NCI-H526 treated with DMSO at 0.1 percent for 48 hours (cell line): ENCODE measurements around the gene VWCE.

Experiments
- DNase-seq: peaks from one replicate; lab custom pipeline; 2025; lab: John Stamatoyannopoulos, UW

VWCE gene, protein sequence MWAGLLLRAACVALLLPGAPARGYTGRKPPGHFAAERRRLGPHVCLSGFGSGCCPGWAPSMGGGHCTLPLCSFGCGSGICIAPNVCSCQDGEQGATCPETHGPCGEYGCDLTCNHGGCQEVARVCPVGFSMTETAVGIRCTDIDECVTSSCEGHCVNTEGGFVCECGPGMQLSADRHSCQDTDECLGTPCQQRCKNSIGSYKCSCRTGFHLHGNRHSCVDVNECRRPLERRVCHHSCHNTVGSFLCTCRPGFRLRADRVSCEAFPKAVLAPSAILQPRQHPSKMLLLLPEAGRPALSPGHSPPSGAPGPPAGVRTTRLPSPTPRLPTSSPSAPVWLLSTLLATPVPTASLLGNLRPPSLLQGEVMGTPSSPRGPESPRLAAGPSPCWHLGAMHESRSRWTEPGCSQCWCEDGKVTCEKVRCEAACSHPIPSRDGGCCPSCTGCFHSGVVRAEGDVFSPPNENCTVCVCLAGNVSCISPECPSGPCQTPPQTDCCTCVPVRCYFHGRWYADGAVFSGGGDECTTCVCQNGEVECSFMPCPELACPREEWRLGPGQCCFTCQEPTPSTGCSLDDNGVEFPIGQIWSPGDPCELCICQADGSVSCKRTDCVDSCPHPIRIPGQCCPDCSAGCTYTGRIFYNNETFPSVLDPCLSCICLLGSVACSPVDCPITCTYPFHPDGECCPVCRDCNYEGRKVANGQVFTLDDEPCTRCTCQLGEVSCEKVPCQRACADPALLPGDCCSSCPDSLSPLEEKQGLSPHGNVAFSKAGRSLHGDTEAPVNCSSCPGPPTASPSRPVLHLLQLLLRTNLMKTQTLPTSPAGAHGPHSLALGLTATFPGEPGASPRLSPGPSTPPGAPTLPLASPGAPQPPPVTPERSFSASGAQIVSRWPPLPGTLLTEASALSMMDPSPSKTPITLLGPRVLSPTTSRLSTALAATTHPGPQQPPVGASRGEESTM

DNA sequence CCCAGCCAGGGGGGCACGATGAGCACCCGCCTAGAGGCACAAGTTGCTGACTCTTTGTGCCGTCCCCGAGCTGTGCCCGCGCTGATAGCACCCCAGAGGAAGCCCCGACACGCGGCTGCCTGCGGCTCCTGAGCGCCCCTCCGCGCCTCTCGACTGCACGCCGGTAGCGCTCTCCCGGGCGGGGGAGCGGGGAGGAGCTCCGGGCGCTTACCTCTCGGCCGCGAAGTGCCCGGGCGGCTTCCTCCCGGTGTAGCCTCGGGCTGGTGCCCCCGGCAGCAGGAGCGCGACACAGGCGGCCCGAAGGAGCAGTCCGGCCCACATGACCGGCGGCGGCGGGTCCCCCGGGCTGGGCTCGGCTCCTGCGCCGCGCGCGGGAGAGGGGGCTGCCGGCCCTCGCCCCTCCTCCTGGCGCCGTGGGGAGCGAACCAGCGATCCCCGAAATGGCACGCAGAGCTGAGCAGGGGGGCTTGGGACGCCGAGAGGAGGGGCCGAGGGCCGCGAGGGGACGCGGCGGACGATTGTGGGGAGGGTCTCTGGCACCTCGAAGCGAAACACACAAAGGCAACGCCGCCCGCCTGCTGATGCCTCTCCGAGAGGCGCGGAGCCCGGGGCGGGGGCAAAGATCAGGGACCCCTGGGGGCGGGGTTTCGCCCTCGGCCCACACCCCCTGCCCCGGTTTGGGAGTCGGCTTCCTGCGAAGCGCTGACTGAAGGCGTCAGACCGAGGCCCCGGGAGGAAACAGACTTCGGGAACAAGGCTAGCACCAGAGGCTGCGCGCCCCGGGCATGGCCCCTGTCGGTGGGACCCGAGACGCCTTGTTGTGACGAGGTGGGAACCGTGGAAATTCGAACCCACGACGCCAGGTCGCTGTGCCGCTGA lies at the start of gene VWCE:
Gene VWCE (minus strand): TSS at position 600 of the 879 bp plus-strand sequence. CDS start 279 bp downstream, at position 321.
- peak; percentile 84 for DNase-seq

- no peak for DNase-seq
Measured at GRCh38 chr11:61343792-61344745, 49.0 kb upstream of the VWCE start.

GRCh38 chr11:61342207-61342803 lies 47.2 kb upstream of the VWCE start:
- no peak for DNase-seq

- DNase-seq: no peak
Measured at GRCh38 chr11:61341706-61342105, 46.6 kb upstream of the VWCE start.

GRCh38 chr11:61340979-61341378 lies 45.9 kb upstream of the VWCE start:
- no peak for DNase-seq

DNA sequence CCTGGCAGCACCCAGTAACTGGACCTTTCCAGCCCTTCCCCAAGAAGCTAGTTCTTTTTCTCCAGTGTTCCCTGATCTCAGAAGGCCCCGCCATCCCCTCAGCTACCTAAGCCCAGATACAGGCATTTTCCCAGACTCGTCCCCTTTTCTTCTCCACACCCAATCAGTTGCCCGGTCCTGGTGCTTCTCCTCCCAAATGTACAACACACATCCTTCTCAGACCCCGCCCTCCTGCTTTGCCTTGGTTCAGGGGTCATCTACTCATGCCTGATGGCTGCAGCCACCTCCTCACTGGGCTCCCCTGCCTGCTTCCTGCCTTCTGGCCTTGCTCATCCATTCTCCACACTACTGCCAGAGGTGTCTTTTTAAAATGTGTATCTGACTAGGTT lies 44.4 kb upstream of the VWCE start:
- no peak for DNase-seq

GRCh38 chr11:61338783-61339489 lies 43.8 kb upstream of the VWCE start:
- no peak for DNase-seq

DNA sequence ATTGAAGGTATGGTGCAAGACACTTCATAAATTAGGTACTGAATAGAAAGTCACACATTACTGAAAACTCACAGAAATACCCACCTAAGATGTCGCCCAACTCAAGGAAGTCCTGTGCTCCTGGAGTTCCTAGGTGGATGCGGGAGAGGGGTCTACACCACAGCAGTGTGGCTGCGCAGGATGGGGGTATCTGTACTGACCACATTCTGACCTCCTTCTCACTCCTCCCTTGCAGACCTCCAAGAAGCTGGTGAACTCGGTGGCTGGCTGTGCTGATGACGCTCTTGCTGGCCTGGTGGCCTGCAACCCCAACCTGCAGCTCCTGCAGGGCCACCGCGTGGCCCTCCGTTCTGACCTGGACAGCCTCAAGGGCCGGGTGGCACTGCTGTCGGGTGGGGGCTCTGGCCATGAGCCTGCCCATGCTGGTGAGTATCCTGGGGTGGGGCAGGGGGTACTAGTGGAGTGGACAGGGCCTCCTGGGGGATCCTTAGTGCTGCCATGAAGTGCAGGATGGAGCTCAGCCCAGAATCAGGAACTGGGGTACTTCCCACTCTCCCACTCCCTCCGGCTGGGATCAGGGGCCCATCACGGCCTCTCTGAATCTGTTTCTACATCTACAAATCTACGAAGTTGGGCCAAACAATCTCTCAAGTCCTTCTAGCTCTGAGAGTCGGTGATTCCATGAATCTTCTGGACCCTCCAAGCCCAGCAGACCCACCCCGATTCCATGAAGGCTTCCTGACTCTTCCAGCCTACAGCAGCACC lies 42.8 kb upstream of the VWCE start:
- DNase-seq: no peak

- DNase-seq: peak; percentile 75
Measured at GRCh38 chr11:61336171-61336935, 41.2 kb upstream of the VWCE start.

- DNase-seq: no peak
Measured at GRCh38 chr11:61335355-61335710, 40.2 kb upstream of the VWCE start.

DNA sequence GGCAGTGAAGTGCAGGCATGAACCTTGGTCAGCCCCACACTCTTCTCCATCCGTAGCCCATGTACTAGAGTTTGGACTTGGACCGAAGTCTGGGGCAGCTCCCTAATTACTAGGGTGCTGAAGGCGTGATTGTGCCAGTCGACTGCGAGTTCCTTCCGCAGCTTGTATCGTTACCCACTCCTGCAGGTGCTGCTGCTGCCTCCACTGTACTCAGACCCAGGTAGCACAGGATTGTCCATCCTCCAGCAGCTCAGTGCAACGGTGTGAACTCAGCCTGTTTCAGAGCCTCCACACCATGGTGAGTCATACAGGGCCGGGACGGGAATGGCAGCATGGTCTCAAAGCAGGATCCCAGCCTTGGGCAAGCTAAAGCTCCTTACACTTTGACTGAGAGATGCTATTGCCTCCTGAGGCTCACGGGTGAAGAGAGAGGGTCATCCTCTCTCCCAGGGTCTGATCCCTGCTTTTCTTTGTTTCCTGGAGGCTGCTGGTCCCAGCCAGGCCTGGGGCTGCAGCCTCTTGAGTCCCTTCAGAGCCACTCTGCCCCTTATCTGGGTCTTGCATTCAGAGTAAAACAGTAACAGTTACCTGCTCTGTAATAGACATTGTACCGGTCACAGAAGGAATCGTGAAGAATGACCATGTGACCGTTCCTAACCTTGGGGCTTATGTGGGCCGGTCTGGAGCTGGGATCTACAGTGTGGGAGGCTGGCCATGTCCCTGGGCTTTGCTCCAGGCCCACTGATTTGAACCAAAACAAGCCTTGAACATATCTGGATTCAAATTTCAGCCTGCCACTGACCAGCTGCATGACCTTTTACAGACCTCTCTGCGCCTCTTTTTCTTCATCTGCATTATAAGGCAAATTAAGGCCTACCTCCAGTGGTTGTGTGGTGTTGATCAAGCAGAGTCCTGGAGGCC lies 39.6 kb upstream of the VWCE start:
- DNase-seq: no peak

DNA sequence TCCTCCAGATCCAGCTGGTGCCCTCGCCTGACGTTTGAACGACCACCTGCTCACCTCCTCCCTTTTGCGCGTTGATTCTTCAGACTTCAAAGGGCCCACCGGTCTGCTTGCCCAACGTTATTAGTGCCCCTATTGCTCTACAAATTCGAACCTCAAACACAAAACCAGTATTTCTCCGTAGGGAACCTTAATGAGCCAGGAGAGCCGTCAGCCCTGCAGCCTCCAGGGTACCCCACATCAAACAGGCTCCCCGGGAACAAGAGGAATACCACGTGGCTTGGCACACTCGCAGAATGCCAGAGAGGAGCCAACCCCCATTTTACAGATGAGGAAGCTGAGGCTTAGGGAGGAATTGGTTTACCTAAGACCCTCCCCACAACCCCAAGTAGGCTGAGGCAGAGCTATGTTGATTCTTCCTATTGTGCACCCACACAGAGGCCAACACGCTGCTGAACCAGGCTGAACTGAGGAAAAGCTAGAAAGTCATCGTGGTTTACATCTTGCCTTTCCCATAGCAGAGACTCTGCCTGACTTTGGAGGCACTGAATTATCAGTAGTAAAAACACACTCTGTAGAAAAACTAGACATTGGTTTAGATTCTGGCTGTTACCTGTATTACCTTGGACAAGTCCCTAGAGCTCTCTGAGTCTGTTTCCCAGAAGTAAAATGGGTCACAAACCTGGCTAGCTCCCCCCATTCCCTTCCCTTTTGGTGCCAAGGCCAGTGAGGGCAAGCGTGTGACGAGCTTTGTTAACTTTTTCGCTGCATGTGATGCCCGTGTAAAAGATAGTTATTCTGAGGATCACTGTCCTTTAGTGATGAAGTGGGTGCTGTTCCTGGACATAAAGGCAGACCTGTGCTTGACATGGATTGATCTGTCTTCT lies 38.7 kb upstream of the VWCE start:
- no peak for DNase-seq

GRCh38 chr11:61332797-61333549 lies 37.9 kb upstream of the VWCE start, which contains the start of the genes DDB1 and TKFC:
Gene DDB1, minus strand, starts transcription at chr11:61333105. Its CDS starts 137 bp downstream, at chr11:61332968.
Gene TKFC, plus strand, starts transcription at chr11:61333228. Its CDS starts 1,501 bp downstream, at chr11:61334729.
- DNase-seq: peak; percentile 84

DNA sequence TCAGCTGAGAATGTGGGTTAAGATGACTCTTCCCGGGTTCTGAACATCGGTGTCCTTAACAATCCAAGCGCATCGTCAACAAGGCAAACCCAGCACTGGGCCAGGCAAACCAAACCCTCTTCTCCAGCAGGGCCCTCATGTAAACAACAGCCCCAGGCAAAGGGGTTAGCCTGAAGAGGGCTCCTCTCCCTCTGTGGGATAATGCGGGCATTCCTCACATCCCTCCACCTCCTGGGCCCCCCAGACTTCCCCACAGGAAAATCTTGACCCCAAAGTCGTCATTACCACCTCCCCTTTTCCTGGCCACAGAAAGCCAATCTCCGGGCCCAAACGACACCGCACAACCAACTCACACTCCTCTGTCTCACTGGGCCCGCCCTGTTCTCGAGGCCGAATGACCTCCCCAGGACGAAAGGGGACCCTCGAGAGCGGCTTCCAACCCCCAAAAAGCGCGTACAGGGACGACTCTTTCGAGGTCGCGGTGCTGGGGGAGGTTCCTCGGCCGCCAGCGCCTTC lies 37.2 kb upstream of the VWCE start:
- no peak for DNase-seq

DNA sequence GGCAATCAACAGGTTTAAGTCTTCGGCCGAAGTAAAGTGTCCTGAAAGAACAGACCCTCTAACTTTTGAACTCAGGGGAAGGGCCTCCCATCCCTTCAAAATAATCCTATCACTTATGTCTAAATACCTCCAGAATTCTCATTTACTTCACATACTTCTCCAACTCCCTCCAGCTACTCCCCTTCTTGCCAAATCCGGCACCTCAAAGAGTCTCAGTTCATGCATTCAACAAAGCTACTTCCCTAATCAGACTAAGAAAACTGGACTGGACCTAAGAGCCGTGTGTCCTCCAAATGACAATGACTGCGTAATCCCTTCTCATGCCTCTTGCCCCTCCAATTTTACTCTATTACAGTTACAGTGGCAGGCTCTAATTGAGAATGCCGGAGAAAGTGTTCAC lies 36.5 kb upstream of the VWCE start:
- no peak for DNase-seq
